SW 1271 (cell line): Measurements from ENCODE around the gene MGMT.

ENCODE experiments used
- DNase-seq, 2 experiments: peaks; one replicate each; lab custom pipeline; 2025; lab: John Stamatoyannopoulos, UW

Gene MGMT

DNA sequence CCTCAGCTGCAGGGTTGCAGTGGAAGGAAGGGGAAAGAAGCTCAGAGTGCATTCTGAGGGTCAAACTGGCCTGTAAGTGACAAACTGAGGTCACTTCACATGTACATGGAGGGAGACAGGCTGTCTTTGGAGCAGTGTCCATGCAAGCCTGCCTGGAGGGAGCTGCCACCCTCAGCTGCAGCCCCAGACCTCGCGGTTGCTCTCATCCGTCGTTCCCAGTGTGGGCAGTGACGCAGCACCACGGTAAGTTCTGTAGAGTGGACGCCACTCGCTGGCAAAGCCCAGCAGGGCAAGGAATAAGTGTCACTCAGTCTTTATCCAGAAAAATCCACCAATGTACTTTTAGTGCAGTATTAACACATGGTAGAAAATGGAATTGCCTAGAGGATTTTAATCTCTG, 225.7 kb downstream of the MGMT start:
- no peak for DNase-seq

DNA sequence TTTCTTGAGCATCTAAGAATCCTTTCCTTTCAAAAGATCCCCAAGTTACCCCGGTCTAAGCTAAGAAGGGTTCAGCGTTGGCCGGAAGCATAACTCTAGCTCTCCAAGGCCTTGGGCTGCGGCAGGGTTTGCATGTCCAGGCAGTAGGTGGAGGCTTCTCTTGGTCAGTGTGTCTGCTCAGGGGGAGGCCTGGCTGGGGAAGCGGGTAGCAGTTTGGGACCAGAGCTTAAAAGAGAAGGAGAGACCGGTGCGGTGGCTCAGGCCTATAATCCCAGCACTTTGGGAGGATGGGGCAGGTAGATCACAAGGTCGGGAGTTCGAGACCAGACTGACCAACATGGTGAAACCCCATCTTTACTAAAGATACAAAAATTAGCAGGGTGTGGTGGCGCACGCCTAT, 226.3 kb downstream of the MGMT start:
- DNase-seq = no peak

GRCh38 chr10:129694184-129694583, 227.1 kb downstream of the MGMT start:
- no peak for DNase-seq

- no peak for DNase-seq
Measured at GRCh38 chr10:129694691-129695243, 227.7 kb downstream of the MGMT start.

DNA sequence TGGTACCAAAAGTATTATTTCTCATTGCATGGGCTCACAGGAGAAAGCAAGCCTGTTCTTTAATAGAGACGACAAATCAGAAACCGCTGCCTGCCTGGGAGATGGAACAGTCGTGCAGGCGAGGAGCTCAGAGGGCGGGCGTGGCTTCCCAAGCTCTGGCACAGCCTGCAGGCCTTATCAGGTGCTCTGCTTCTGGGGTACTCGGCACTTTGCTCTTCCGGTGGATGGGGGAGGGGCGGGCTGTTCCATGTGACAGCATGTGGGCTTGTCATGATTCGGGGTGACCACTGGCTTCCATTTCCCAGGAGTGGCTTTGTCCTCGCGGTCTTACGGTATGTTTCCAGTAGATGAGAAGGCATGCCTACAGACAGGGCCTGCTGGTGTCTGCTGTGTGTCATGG, 228.6 kb downstream of the MGMT start:
- no peak for DNase-seq

DNA sequence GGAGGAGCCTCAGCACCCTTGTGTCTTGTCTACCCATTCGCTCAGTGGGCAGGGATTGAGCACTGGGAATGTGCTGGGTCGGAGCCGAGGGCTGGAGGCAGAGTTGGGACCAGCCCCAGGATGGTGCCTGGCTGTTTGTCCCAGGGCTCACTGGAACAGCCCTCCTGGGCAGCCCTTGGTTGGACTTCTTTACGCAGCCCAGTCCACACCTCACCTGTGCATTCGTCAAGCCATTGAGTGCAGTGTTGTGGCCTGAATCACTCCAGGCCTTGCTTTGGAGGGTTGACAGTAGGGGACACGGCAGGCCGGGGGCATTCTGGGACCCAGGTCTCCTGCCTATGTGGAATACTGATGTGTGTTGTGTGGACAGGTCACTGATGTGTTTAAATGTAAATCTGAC, 229.6 kb downstream of the MGMT start:
- no peak for DNase-seq

GRCh38 chr10:129697463-129698247, 230.6 kb downstream of the MGMT start:
- no peak for DNase-seq

DNA sequence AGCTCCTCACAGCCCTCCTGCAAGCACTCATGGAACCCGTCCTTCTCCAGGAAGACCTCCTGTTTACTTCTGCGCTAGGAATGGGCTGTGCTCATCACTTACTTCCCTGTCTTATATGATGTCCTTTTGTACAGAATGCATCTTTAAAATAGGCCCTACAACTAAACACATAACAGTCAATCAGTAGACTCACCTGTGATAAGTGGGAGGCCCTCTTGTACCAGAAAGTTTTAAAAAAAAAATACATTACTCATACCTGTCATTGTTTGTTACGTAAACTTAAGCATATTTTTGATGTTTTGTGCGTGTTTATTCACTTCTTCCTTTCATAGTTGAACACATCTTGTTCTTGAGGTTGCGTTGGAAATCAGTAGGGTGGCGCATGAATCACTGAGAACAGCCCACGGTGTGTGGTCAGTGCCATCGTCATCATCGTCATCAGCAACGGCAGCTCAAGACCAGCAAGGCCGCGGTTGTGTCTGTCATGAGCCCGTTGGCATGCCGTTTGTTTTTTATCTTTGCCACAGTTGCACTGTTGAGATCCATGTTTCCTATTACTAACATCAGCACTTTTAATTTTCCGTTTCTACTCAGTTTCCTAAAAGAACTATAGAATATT, 232.8 kb downstream of the MGMT start:
- no peak for DNase-seq

GRCh38 chr10:129702605-129703004, 235.6 kb downstream of the MGMT start:
- no peak for DNase-seq

DNA sequence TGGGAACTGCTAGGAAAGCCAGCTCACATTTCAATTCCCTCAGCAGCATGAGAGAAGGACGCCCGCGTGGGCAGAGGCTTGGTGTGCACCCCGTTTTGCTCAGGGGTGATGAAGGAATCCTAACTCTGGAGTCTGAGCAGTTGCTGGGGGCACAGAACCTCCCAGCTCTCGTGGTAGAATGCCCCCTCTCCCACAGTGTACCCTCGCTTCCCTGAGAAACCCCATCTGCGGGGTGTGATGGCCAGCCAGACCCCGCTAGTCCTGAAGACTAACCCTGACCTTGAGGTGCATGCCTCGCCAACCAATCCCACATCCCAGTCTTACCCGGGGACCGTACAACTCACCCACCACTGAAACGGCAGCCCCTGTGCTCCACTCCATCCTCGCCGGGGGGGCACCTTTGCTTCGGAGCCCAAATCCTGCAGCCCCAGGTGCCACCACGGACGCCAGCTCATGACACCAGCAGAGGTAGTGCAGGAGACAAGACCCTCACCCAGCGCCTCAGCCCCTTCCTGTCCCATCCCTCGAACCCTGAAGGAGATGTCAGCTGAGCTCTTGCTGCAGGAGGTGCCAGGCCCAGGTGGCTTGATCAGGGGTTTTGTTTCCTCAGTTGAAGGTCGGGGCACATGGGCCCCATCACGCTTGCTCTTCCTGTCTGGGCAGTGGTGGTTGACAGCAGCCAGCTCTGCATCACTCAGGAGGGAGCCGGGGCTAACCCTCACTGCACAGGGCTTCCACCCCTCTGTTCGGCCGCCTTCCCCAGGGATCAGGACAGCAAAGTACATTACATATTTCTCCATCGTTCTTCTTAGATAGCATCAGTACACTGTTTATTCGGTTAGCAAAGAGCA, 236.5 kb downstream of the MGMT start:
- DNase-seq = no peak

DNA sequence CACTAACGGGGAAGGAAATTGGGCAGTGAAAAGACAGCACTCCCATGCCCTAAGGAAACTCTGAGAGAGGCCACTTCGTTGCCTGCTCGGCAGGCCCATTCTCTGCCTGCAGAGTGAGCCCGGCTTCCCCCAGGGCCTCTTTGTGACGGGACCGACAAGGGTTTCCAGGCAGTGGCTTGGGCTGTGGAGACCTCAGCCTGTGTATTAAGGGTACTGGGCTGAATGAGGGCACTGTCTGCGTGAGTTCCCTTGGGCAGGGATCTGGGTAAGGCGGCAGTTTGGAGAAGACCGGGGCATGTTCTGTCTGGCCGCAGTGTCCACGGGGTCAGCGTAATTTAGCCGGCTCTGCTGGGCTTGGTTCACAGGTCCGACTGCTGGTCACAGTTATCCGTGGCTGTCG, 237.2 kb downstream of the MGMT start:
- no peak for DNase-seq

DNA sequence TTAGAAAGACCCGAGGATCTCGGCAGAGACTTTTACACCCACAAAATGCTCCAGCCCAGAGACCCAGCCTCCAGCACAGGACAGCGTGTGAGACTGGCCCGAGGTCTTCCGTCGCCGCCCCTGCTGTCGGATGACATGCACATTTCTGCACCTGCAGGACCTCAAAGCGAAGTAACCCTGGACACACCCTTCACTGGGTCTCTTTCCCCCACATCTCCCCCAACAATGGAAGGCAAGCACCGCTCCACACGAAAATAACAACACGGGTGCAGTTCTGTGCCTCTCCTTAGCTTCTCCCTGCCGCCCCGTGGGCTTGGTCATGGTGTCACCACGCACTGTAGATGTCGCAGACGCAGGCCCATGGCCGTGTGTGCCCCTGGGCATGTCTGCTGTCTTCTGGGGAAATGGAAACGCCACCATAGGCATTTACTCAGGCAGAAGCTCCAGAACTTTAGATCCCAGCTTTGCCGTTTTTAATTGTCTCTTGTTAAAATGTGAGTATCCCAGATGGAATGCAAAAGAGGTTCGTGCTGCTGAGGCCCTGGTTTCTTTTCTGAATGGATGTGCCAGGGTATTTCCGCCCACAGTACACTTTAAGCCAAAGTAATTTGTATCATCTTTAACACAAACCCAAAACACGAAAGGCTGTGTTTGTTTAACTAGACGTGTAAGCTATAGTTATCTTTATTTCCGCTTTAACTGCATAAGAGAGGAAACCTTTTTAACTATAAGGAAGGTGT, 237.9 kb downstream of the MGMT start:
- no peak for DNase-seq

- no peak for DNase-seq
Measured at GRCh38 chr10:129705676-129706075, 238.6 kb downstream of the MGMT start.

DNA sequence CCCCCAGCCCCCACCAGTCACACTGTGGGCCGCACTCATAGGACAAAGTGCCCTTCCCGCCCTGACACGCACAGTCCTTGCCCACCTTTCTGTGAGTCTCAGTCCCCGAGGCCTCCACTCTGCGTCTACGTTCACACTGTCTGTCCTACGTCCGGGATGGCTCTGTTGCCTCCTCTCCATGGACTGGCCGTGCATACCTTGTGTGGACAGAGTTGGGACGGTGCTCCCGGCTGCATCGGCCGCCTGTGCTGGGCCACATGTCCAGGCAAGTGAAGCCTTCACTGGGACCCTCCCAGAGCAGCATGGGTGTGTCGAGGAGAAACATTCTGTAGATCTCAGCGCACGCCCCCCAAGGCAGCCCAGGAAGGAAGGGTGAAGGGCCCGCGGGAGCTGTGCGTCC, 239.0 kb downstream of the MGMT start:
- DNase-seq = no peak

DNA sequence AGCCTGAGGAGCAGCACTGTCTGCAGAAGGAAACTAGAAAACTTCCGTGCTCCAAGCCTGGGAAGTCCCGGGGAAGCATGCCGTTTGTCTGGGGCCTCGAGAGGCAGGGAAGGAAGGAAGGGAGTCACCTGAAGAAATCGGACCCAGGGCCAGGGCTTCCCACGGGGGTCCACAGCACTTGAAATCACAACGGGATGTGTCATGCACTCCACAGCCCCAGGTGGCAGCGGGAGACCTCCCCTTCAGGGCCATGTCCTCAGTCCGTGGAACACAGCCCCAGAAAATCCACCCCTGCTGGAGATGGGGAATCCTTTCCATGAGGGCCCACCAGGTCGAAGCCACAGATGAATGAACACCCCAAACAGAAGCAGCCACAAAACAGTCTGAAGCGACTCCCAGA, 239.5 kb downstream of the MGMT start:
- no peak for DNase-seq

DNA sequence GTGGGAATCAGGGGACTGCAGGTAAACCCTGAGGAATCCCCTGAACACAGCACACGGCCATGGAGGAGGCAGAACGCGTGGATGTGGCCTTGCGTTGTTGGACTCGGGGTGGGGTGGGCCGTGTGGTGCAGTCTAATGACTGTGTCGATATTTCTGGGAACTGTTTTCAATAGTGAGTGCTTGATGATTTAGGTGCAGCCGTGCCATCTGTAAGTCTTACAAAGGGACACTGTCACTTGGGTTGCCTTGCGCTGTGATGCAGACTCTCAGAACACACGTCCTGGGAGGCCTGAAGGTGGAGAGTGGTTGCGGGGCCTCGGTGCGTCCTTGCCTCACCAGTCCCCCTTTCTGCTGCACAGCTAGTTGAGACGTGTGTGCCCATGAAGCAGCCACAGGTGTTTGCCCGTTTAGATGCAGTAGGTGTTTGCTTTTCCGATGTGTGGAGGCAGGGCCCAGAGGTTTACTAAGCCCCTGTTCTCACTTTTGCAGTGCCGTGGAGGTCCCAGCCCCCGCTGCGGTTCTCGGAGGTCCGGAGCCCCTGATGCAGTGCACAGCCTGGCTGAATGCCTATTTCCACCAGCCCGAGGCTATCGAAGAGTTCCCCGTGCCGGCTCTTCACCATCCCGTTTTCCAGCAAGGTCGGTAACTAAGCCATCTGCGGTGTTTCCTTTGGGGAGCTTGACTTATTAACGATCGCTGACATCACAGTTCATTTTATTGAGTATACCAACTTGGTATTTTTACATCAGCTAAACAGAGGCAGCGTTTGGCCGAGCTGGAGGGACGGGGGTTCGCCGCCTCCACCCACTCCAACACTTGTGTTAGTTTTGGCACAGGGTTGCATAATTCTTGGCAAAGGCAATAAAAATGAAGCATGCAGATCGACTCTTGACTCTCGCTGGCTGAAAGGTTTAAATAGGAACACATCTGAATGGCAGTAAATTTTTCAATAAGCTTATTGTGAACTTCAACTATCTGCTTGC, 240.7 kb downstream of the MGMT start:
- no peak for DNase-seq

DNA sequence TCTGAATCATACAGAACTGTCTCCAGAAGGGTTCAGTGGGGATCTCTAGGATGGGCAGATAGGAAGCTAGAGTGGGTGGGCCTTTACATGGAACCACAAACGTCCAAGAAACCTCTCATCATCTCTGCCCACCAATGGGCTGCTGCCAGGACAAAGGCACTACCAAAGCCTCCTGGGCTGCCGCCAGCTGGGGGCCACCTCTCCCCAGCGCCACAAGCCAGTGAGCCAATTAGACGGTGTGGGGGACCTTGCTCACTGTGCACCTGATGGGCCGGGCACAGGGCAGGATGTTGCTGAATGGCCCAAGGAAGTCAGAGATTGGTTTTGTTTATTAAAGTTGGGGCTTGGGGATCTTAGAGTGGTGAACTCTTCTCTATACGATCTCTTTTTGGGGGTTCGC, 242.1 kb downstream of the MGMT start:
- no peak for DNase-seq

- no peak for DNase-seq
Measured at GRCh38 chr10:129709627-129710509, 242.8 kb downstream of the MGMT start.

- no peak for DNase-seq
Measured at GRCh38 chr10:129710510-129710847, 243.4 kb downstream of the MGMT start.

DNA sequence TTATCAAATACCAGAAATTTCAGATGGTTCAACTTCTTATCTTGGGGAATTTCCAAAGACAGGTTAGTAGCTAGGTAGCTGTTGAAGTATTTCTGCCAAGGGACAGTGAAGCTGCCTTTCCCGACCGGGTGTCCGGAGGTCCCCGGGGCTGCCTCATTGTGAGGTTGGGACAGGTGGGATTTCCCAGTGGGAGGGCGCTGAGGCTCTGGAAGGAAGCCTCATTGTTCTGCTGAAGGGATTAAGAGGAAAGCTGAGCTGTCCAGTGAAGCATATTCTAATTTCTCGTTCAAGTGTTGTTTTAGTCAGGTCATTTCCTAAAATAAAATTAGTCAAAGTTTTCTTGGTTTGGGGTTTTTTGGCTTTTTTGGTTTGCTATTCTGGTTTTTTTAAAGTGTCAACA, 244.2 kb downstream of the MGMT start:
- no peak for DNase-seq
